GM23338 (cell line): ENCODE data around the gene ITIH2. TPM values are rescaled to one million over a fixed set of nuclear protein-coding genes. Genes with fewer than 3 reads are reported as not detected.

Source experiments
- ATAC-seq: fragments of 200-7000 bp; cut with Tn5 transposase; 3 replicates; pipeline ENCODE4 v1.9.1; 2020
- DNase-seq: peaks from one replicate; pipeline ENCODE4 v3.0.0-alpha.2; 2015; ENCODE audit warnings: low spot score
- H2AFZ ChIP-seq: fragments of 200-600 bp; sonication (generic); 2 replicates; pipeline ENCODE4 v1.8.0; 2016; ENCODE audit warnings: antibody characterized with exemption, mild to moderate bottlenecking, moderate library complexity
- H3F3A ChIP-seq: fragments of 200-600 bp; sonication (generic); replicated peaks from 2 replicates; pipeline ENCODE4 v1.8.0; 2017; ENCODE audit warnings: antibody characterized with exemption, mixed run types, low read depth
- H3K27ac ChIP-seq: fragments of 200-600 bp; sonication (generic); 2 replicates; pipeline ENCODE4 v1.6.1; 2016; ENCODE audit warnings: low read depth
- H3K27me3 ChIP-seq: fragments of 200-600 bp; sonication (generic); 2 replicates; pipeline ENCODE4 v1.8.0; 2016; ENCODE audit warnings: mild to moderate bottlenecking, mixed run types, moderate library complexity; ENCODE audit not compliant: insufficient read depth
- H3K36me3 ChIP-seq: fragments of 200-600 bp; sonication (generic); 2 replicates; pipeline ENCODE4 v1.8.0; 2016; ENCODE audit warnings: mild to moderate bottlenecking; ENCODE audit not compliant: insufficient read depth
- H3K4me1 ChIP-seq: fragments of 200-600 bp; sonication (generic); 2 replicates; pipeline ENCODE4 v1.8.0; 2016; ENCODE audit warnings: mild to moderate bottlenecking, moderate library complexity; ENCODE audit not compliant: insufficient read depth
- H3K4me2 ChIP-seq: fragments of 200-600 bp; sonication (generic); 2 replicates; pipeline ENCODE4 v1.7.1; 2017; ENCODE audit warnings: mixed run types
- H3K4me3 ChIP-seq: fragments of 200-600 bp; sonication (generic); 2 replicates; pipeline ENCODE4 v1.6.1; 2016; ENCODE audit warnings: mixed run types
- H3K79me2 ChIP-seq: fragments of 200-600 bp; sonication (generic); replicated peaks from 2 replicates; pipeline ENCODE4 v1.8.0; 2017; ENCODE audit warnings: mild to moderate bottlenecking; ENCODE audit not compliant: insufficient read depth
- H3K9me2 ChIP-seq: fragments of 200-600 bp; sonication (generic); 2 replicates; pipeline ENCODE4 v1.8.0; 2017; ENCODE audit not compliant: insufficient read depth
- H4K20me1 ChIP-seq: fragments of 200-600 bp; sonication (generic); replicated peaks from 2 replicates; pipeline ENCODE4 v1.8.0; 2017; ENCODE audit warnings: mild to moderate bottlenecking; ENCODE audit not compliant: insufficient read depth
- H3K27ac Mint-ChIP-seq: 2 replicates; pipeline ENCODE4 v1.8.0; 2020; ENCODE audit warnings: inconsistent platforms, mild to moderate bottlenecking, moderate library complexity, mixed read lengths
- H3K27me3 Mint-ChIP-seq: 3 replicates; pipeline ENCODE4 v1.8.0; 2022; ENCODE audit warnings: low read depth, mild to moderate bottlenecking, moderate library complexity, mixed read lengths, inconsistent platforms; ENCODE audit not compliant: insufficient read depth, poor library complexity
- H3K36me3 Mint-ChIP-seq: 3 replicates; pipeline ENCODE4 v1.8.0; 2021; ENCODE audit warnings: low read depth, mild to moderate bottlenecking, inconsistent platforms, moderate library complexity, mixed read lengths
- H3K4me1 Mint-ChIP-seq: 3 replicates; pipeline ENCODE4 v1.8.0; 2020; ENCODE audit warnings: mild to moderate bottlenecking, inconsistent platforms, mixed read lengths
- H3K4me3 Mint-ChIP-seq: 3 replicates; pipeline ENCODE4 v1.8.0; 2021; ENCODE audit warnings: moderate library complexity, mild to moderate bottlenecking, inconsistent platforms, mixed read lengths
- H3K9me3 Mint-ChIP-seq: 3 replicates; pipeline ENCODE4 v1.8.0; 2020; ENCODE audit warnings: moderate library complexity, mild to moderate bottlenecking, inconsistent platforms, mixed read lengths
- CREB1 ChIP-seq: fragments of 250-450 bp; sonication (Bioruptor Pico); IDR thresholded peaks from 2 replicates; pipeline ENCODE4 v1.5.0; 2020; ENCODE audit warnings: low read depth, mild to moderate bottlenecking, moderate library complexity
- CTCF ChIP-seq, 2 experiments: fragments of 200-600 bp in 1 of 2; sonication (generic) in 1 of 2; conservative IDR thresholded peaks; 2 replicates each; pipeline versions ENCODE4 v1.5.1 to v1.6.1; 2016 to 2017; ENCODE audit warnings: antibody characterized with exemption in 2 of 2, low read depth in 2 of 2, mild to moderate bottlenecking in 2 of 2, moderate library complexity in 1 of 2
- ETS1 ChIP-seq: IDR thresholded peaks from 2 replicates; pipeline ENCODE4 v1.6.1; 2016; ENCODE audit warnings: antibody characterized with exemption
- EZH2 ChIP-seq: fragments of 200-600 bp; sonication (generic); IDR thresholded peaks from one replicate; pipeline ENCODE4 v1.8.0; 2017; ENCODE audit warnings: antibody characterized with exemption, mild to moderate bottlenecking, low read depth; ENCODE audit not compliant: unreplicated experiment
- EZH2phosphoT487 ChIP-seq: fragments of 200-600 bp; sonication (generic); IDR thresholded peaks from one replicate; pipeline ENCODE4 v1.8.1; 2018; ENCODE audit warnings: antibody characterized with exemption; ENCODE audit not compliant: unreplicated experiment
- JUNB ChIP-seq: IDR thresholded peaks from one replicate; pipeline ENCODE4 v1.6.1; 2016; ENCODE audit warnings: antibody characterized with exemption; ENCODE audit not compliant: unreplicated experiment
- NANOG ChIP-seq: IDR thresholded peaks from 2 replicates; pipeline ENCODE4 v1.6.1; 2016; ENCODE audit warnings: antibody characterized with exemption, borderline replicate concordance
- STAT1 ChIP-seq: IDR thresholded peaks from one replicate; pipeline ENCODE4 v1.6.1; 2016; ENCODE audit warnings: antibody characterized with exemption; ENCODE audit not compliant: unreplicated experiment
- ZNF114 ChIP-seq: fragments of 250-450 bp; sonication (Bioruptor Pico); IDR thresholded peaks from 2 replicates; pipeline ENCODE4 v1.5.0; 2020; ENCODE audit warnings: mild to moderate bottlenecking, moderate library complexity
- polyA plus RNA-seq: library from polyadenylated mRNA; unstranded; fragments of >200 nt; fragmentation: Nextera tagmentation; extraction: Ambion mirVana; gene quantifications from 2 replicates; pipeline ENCODE4 v1.2.1, GENCODE V29; 2016
- total RNA-seq: library from RNA; depleted of rRNA; stranded (reverse); fragments of >200 nt; shearing (Covaris generic); gene quantifications from 2 replicates; pipeline ENCODE4 v1.2.3, GENCODE V29; 2014
- TF ChIP-seq, protein P1 (sequence below): IDR thresholded peaks from one replicate; pipeline ENCODE4 v1.6.1; 2018; ENCODE audit warnings: antibody characterized with exemption; ENCODE audit not compliant: unreplicated experiment
- TF ChIP-seq, protein P2 (sequence below): fragments of 250-450 bp; sonication (Bioruptor Pico); IDR thresholded peaks from 2 replicates; pipeline ENCODE4 v1.5.0; 2020; ENCODE audit warnings: mild to moderate bottlenecking, moderate library complexity

The ITIH2 gene
- total and polyA plus RNA-seq, 2 experiments from 2014 or later = 0.10 TPM; not detected in 1

- Mint-ChIP-seq H3K27me3 (peaks cover 5% of the 10 kb centered on the region), H3K9me3 (no peaks in the 10 kb centered on the region), H3K36me3 (peaks cover 9% of the 10 kb centered on the region; the same call in 2 of the 3 replicates), H3K4me3 (no peak overlapping the region), H3K27ac (no peak overlapping the region), H3K4me1 (peaks cover 13% of the 10 kb centered on the region; the same call in 2 of the 3 replicates)
- Histone ChIP-seq H3K36me3 (no peaks in the 10 kb centered on the region; the same call in 1 of the 2 replicates), H3K27ac (no peak overlapping the region), H3K79me2 (peaks cover 97% of the 10 kb centered on the region), H4K20me1 (peaks cover 43% of the 10 kb centered on the region), H3K4me2 (peak overlapping the region; percentile 93), H3F3A (no peaks in the 10 kb centered on the region), H2AFZ (no peak overlapping the region), H3K4me3 (peak overlapping the region; percentile 96), H3K9me2 (no peaks in the 10 kb centered on the region), H3K27me3 (no peaks in the 10 kb centered on the region), H3K4me1 (peaks cover 19% of the 10 kb centered on the region)
- no peak for DNase-seq
- TF ChIP-seq EZH2phosphoT487 (no peak), ETS1 (no peak), CREB1 (CRISPR knock-in tag) (no peak), ZNF114 (CRISPR knock-in tag) (no peak), EZH2 (no peak), CTCF (conservative IDR thresholded peaks at IDR 0.05; ENCODE audit: low read depth in 2 of 2) (no peak), JUNB (no peak), STAT1 (no peak), NANOG (no peak)
- TF ChIP-seq, protein P1, sequence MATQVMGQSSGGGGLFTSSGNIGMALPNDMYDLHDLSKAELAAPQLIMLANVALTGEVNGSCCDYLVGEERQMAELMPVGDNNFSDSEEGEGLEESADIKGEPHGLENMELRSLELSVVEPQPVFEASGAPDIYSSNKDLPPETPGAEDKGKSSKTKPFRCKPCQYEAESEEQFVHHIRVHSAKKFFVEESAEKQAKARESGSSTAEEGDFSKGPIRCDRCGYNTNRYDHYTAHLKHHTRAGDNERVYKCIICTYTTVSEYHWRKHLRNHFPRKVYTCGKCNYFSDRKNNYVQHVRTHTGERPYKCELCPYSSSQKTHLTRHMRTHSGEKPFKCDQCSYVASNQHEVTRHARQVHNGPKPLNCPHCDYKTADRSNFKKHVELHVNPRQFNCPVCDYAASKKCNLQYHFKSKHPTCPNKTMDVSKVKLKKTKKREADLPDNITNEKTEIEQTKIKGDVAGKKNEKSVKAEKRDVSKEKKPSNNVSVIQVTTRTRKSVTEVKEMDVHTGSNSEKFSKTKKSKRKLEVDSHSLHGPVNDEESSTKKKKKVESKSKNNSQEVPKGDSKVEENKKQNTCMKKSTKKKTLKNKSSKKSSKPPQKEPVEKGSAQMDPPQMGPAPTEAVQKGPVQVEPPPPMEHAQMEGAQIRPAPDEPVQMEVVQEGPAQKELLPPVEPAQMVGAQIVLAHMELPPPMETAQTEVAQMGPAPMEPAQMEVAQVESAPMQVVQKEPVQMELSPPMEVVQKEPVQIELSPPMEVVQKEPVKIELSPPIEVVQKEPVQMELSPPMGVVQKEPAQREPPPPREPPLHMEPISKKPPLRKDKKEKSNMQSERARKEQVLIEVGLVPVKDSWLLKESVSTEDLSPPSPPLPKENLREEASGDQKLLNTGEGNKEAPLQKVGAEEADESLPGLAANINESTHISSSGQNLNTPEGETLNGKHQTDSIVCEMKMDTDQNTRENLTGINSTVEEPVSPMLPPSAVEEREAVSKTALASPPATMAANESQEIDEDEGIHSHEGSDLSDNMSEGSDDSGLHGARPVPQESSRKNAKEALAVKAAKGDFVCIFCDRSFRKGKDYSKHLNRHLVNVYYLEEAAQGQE = no peak
- TF ChIP-seq, protein P2, sequence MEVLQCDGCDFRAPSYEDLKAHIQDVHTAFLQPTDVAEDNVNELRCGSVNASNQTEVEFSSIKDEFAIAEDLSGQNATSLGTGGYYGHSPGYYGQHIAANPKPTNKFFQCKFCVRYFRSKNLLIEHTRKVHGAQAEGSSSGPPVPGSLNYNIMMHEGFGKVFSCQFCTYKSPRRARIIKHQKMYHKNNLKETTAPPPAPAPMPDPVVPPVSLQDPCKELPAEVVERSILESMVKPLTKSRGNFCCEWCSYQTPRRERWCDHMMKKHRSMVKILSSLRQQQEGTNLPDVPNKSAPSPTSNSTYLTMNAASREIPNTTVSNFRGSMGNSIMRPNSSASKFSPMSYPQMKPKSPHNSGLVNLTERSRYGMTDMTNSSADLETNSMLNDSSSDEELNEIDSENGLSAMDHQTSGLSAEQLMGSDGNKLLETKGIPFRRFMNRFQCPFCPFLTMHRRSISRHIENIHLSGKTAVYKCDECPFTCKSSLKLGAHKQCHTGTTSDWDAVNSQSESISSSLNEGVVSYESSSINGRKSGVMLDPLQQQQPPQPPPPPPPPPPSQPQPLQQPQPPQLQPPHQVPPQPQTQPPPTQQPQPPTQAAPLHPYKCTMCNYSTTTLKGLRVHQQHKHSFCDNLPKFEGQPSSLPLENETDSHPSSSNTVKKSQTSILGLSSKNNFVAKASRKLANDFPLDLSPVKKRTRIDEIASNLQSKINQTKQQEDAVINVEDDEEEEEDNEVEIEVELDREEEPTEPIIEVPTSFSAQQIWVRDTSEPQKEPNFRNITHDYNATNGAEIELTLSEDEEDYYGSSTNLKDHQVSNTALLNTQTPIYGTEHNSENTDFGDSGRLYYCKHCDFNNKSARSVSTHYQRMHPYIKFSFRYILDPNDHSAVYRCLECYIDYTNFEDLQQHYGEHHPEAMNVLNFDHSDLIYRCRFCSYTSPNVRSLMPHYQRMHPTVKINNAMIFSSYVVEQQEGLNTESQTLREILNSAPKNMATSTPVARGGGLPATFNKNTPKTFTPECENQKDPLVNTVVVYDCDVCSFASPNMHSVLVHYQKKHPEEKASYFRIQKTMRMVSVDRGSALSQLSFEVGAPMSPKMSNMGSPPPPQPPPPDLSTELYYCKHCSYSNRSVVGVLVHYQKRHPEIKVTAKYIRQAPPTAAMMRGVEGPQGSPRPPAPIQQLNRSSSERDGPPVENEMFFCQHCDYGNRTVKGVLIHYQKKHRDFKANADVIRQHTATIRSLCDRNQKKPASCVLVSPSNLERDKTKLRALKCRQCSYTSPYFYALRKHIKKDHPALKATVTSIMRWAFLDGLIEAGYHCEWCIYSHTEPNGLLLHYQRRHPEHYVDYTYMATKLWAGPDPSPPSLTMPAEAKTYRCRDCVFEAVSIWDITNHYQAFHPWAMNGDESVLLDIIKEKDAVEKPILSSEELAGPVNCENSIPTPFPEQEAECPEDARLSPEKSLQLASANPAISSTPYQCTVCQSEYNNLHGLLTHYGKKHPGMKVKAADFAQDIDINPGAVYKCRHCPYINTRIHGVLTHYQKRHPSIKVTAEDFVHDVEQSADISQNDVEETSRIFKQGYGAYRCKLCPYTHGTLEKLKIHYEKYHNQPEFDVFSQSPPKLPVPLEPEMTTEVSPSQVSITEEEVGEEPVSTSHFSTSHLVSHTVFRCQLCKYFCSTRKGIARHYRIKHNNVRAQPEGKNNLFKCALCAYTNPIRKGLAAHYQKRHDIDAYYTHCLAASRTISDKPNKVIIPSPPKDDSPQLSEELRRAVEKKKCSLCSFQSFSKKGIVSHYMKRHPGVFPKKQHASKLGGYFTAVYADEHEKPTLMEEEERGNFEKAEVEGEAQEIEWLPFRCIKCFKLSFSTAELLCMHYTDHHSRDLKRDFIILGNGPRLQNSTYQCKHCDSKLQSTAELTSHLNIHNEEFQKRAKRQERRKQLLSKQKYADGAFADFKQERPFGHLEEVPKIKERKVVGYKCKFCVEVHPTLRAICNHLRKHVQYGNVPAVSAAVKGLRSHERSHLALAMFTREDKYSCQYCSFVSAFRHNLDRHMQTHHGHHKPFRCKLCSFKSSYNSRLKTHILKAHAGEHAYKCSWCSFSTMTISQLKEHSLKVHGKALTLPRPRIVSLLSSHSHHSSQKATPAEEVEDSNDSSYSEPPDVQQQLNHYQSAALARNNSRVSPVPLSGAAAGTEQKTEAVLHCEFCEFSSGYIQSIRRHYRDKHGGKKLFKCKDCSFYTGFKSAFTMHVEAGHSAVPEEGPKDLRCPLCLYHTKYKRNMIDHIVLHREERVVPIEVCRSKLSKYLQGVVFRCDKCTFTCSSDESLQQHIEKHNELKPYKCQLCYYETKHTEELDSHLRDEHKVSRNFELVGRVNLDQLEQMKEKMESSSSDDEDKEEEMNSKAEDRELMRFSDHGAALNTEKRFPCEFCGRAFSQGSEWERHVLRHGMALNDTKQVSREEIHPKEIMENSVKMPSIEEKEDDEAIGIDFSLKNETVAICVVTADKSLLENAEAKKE (CRISPR knock-in tag) = no peak
- ATAC-seq = no peak
These were observed 83.3 kb downstream of the ITIH2 start for GRCh38 chr10:7786430-7786829.
